Esophagus mucosa (tissue), 1 donor: ENCODE results near the gene NABP2. TPM values are rescaled to one million over a fixed set of nuclear protein-coding genes. Genes with fewer than 3 reads are reported as not detected.

Experiments used
- total RNA-seq: library from RNA; stranded (reverse); gene quantifications from one replicate; pipeline ENCODE4 v1.2.4, GENCODE V29; 2023
- donor health status: DM: yes; HTN: yes; CAD: no.

The NABP2 gene
- total RNA-seq, 1 donor from 2014 or later = 26.5 TPM

Other genes with a start within 250 kb of the NABP2 start
- gene SUOX, start 227.1 kb upstream of the NABP2 start, total RNA-seq = 16.0 TPM
- gene IKZF4, start 203.3 kb upstream of the NABP2 start, total RNA-seq = 4.3 TPM
- 52.8 TPM for gene RPS26, start 182.4 kb upstream of the NABP2 start, total RNA-seq
- gene ERBB3, start 144.2 kb upstream of the NABP2 start, total RNA-seq = 68.1 TPM
- gene PA2G4, start 119.8 kb upstream of the NABP2 start, total RNA-seq = 125 TPM
- 4,992 TPM for gene RPL41, start 107.7 kb upstream of the NABP2 start, total RNA-seq
- gene ZC3H10, start 106.1 kb upstream of the NABP2 start, total RNA-seq = 1.8 TPM
- 48.8 TPM for gene ESYT1, start 96.1 kb upstream of the NABP2 start, total RNA-seq
- 54.2 TPM for gene MYL6B, start 71.8 kb upstream of the NABP2 start, total RNA-seq
- gene MYL6, start 66.0 kb upstream of the NABP2 start, total RNA-seq = 1,179 TPM
- 44.4 TPM for gene SMARCC2, start 34.9 kb upstream of the NABP2 start, total RNA-seq
- gene RNF41, start 2.4 kb upstream of the NABP2 start, total RNA-seq = 26.9 TPM
- gene SLC39A5, start 5.7 kb downstream of the NABP2 start, total RNA-seq = not detected
- 19.8 TPM for gene ANKRD52, start 34.0 kb downstream of the NABP2 start, total RNA-seq
- 3.1 TPM for gene COQ10A, start 42.6 kb downstream of the NABP2 start, total RNA-seq
- 215 TPM for gene CS, start 76.0 kb downstream of the NABP2 start, total RNA-seq
- gene CNPY2, start 91.6 kb downstream of the NABP2 start, total RNA-seq = 67.7 TPM
- gene PAN2, start 109.7 kb downstream of the NABP2 start, total RNA-seq = 21.4 TPM
- 1.8 TPM for gene IL23A, start 114.5 kb downstream of the NABP2 start, total RNA-seq
- gene STAT2, start 135.8 kb downstream of the NABP2 start, total RNA-seq = 54.5 TPM
- gene APOF, start 138.5 kb downstream of the NABP2 start, total RNA-seq = not detected
- gene TIMELESS, start 225.1 kb downstream of the NABP2 start, total RNA-seq = 10.5 TPM
- gene MIP, start 230.3 kb downstream of the NABP2 start, total RNA-seq = not detected
- 3.2 TPM for gene SPRYD4, start 244.2 kb downstream of the NABP2 start, total RNA-seq